ENCODE data around the gene TMEM240.

- TF ChIP-seq, protein P1, sequence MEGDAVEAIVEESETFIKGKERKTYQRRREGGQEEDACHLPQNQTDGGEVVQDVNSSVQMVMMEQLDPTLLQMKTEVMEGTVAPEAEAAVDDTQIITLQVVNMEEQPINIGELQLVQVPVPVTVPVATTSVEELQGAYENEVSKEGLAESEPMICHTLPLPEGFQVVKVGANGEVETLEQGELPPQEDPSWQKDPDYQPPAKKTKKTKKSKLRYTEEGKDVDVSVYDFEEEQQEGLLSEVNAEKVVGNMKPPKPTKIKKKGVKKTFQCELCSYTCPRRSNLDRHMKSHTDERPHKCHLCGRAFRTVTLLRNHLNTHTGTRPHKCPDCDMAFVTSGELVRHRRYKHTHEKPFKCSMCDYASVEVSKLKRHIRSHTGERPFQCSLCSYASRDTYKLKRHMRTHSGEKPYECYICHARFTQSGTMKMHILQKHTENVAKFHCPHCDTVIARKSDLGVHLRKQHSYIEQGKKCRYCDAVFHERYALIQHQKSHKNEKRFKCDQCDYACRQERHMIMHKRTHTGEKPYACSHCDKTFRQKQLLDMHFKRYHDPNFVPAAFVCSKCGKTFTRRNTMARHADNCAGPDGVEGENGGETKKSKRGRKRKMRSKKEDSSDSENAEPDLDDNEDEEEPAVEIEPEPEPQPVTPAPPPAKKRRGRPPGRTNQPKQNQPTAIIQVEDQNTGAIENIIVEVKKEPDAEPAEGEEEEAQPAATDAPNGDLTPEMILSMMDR (IDR thresholded peaks at IDR 0.05; ENCODE audit: control extremely low read depth in 1 of 3, insufficient read depth in 1 of 3, low read depth in 1 of 3, low read length in 3 of 3) = no peak
- TF ChIP-seq POLR2A (IDR thresholded peaks at IDR 0.05; ENCODE audit: control extremely low read depth in 1 of 2, low read depth in 2 of 2, low read length in 2 of 2) = no peak
- TF ChIP-seq JUND (IDR thresholded peaks at IDR 0.05; ENCODE audit: low read length) = no peak
- TF ChIP-seq TCF12 (IDR thresholded peaks at IDR 0.05; ENCODE audit: low read depth, low read length) = no peak
- TF ChIP-seq JUN (IDR thresholded peaks at IDR 0.05; ENCODE audit: low read depth, low read length) = no peak
- TF ChIP-seq POLR2AphosphoS5 (IDR thresholded peaks at IDR 0.05; ENCODE audit: low read depth, low read length) = no peak
- no peak for TF ChIP-seq ATF3 (IDR thresholded peaks at IDR 0.05; ENCODE audit: insufficient read depth, low read depth, low read length)
- TF ChIP-seq CBX5 (IDR thresholded peaks at IDR 0.05; ENCODE audit: low read depth, low read length) = no peak
- TF ChIP-seq ASH2L (IDR thresholded peaks at IDR 0.05; ENCODE audit: low read length) = no peak
- no peak for TF ChIP-seq EP300 (IDR thresholded peaks at IDR 0.05; ENCODE audit: borderline replicate concordance in 1 of 2, low read depth in 2 of 2, low read length in 2 of 2)
Observed at GRCh38 chr1:1547476-1547875, 7.1 kb upstream of the TMEM240 start.
